Activated CD8-positive, alpha-beta memory T cell treated with anti-CD3 and anti-CD28 coated beads for 4 hours (primary cell): ENCODE results near the gene TIA1.

Experiments
- DNase-seq, 2 donors: peaks; one replicate each; pipeline ENCODE4 v3.0.0-alpha.2; 2020; ENCODE audit warnings: low read depth in 2 of 2

Gene TIA1

GRCh38 chr2:70160545-70160944 lies 87.9 kb downstream of the TIA1 start:
- no peak for DNase-seq
